Measurements from ENCODE around the gene GAB1.
A peak's percentile ranks its signal among the peaks of the same experiment; 100 is the strongest.

Gene GAB1

DNA sequence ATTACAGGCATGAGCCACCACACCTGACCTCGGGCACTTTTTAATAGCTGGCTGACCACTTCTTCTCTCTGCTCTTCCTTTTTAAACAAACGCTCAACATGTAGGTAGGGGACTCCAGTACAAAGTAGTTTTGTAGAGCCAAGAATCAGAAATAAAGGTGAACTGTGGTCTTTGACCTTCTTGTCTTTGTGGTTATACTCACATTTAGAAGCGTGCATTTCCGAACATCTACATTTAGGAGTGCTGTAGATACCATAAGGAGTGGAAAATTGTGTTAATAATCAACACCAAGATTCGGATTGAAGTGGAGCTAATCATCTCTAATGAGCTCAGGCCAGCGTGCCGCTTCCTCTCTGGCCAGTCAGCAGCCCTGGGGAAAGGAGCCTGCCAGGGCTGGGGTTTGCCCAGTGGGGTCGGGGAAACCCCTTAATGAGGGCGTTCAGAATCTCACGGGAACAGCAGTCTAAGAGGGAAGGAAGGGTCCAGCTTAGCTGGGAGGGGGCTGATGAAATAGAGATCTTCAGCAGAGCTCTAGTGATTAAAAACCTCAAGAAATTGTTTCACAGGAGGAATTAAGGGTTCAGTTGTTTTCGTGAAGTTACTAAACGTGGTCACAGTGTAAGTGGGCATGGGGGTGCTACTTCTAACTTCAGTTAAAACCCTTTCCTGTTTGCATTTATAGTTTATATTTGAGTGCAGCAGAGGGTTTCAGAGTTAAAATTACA, 81.2 kb downstream of the GAB1 start:
- no peak for DNase-seq (ENCODE audit: low read depth)

DNA sequence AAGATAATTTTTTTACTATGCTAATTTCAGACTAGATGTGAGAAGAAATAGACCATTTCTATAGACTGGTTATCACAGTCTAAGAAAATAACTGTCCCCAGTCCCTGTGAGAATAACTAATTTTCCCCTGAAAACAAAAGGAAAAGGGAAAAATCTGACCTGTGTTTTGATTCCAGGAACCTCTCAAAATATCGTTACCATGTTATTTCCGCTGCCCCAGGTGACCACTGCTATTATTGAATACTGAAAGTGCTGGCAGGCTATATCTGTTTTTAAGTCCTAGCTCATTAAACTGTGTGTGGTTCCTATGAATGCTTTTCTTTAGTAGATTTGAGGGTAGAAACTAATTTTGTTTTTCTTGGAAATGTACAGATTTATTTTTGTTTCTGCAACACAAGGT, 83.6 kb downstream of the GAB1 start:
- DNase-seq (ENCODE audit: low read depth) = no peak

DNA sequence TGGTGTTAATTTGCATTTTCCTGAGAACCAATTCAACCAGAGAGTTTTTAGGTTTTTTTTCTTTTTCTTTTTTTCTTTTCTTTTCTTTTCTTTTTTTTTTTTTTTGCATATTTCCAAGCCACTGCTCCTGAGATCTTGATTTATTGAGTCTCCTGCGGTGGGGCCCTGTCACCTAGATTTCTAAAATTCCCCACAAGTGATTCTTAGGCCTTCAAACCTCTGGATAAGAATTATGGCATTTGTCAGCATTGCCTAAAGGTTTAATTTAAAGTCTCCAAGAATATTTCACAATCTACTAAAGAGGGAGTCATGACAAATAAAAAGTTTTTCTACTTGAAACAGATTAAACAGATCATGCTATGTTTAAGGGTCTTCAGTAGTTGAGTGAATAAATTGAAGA, 84.9 kb downstream of the GAB1 start:
- no peak for DNase-seq (ENCODE audit: low read depth)

DNA sequence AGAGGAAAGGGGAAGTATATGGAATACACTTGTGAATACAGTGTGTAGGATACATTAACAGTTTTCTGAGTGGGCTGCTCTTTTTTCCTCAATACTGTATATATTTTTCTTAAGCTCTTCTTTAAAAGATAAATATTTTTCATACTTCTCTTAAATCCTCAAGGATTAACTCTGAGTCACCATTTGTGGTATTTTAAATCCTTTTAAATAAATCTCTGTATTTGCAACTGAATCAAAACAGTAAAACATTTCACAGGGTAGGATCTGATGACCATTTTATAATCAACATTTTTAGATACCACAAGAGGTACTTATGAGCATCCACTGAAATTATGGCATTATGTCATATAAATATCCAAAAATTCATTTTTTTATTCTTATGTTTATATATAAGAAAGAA, 87.6 kb downstream of the GAB1 start:
- DNase-seq (ENCODE audit: low read depth) = peak; percentile 39

- DNase-seq (ENCODE audit: low read depth) = no peak
These were observed 95.0 kb downstream of the GAB1 start for GRCh38 chr4:143431526-143432257.

- no peak for DNase-seq (ENCODE audit: low read depth)
These were observed 95.5 kb downstream of the GAB1 start for GRCh38 chr4:143432258-143432591.

DNA sequence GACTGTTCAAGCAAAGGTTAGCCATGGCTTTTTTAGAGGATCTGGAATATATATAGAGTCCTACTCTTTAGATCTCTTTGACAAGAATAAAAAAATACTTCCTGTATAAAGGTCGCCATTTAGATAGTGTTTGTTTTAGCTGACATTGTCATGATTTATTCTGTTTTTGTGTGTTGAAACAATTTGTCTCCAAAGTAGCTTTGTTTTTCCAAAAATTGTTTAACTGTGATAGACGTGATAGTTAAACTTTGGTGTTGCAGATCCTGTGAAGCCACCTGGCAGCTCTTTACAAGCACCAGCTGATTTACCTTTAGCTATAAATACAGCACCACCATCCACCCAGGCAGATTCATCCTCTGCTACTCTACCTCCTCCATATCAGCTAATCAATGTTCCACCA, 96.6 kb downstream of the GAB1 start:
- no peak for DNase-seq (ENCODE audit: low read depth)

DNA sequence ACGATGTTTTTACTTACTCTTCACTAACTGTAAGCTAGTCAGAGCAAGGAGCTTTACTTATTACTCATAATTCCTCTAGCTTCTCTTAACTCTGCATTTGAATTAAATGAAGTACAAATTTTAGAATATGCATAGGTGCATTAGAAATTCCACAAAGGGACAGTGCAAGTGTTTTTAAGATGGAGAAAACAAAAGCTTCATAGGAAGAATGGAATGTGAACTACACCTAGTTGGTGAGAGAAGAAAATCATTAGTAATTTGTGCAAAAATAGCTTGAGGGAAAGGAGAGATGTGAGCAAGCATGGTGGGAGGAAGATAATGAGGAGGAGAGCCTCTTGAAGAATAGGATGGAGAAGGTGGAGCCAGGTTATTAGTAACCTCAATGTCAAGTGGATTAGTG, 99.3 kb downstream of the GAB1 start:
- no peak for DNase-seq (ENCODE audit: low read depth)

DNA sequence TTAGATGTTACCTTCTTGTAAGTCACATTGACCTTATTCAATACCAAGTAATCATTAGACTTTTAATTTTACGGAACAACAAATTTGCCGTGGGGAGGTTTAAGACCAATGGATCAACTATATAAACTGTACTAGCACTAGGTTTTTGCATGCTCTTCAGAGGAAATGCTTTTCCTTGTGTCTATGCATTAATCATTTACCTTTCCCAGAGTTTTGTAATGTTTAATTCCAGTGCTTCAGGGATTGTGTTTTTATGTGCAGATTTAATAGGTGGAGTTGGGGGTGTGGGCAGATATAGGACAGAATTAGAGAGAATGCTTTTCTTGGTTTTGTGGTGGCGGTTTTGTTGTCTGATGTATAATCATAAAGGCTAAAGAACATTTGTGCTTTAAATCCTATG, 100.8 kb downstream of the GAB1 start:
- DNase-seq (ENCODE audit: low read depth) = no peak

DNA sequence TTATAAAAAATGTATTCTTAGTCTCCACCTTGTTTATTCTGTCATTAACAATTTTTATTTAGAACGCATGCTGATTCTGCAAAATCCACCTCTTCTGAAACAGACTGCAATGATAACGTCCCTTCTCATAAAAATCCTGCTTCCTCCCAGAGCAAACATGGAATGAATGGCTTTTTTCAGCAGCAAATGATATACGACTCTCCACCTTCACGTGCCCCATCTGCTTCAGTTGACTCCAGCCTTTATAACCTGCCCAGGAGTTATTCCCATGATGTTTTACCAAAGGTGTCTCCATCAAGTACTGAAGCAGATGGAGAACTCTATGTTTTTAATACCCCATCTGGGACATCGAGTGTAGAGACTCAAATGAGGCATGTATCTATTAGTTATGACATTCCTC, 101.3 kb downstream of the GAB1 start:
- no peak for DNase-seq (ENCODE audit: low read depth)

DNA sequence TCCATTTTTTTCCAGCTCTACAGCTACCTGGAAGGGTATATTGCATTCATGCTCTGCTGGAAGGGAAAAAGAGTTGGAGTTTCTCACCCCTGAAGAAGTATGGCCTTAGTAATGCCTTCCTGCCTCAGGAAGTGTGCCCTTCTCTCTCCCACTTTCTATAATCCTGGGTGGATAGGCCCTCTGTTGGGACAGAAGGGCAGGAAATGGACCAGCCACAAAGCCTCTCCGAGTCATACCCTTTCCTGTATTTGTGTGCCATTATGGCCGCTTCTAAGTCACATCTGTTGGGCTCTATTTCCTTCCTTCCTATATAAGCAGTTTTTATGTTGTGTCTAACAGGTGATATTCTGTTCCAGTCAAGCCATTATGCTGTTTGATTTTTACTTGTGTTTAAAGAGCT, 102.0 kb downstream of the GAB1 start:
- DNase-seq (ENCODE audit: low read depth) = no peak

- DNase-seq (ENCODE audit: low read depth) = no peak
These were observed 104.4 kb downstream of the GAB1 start for GRCh38 chr4:143441109-143441508.

GRCh38 chr4:143441678-143442077, 105.0 kb downstream of the GAB1 start:
- no peak for DNase-seq (ENCODE audit: low read depth)

DNA sequence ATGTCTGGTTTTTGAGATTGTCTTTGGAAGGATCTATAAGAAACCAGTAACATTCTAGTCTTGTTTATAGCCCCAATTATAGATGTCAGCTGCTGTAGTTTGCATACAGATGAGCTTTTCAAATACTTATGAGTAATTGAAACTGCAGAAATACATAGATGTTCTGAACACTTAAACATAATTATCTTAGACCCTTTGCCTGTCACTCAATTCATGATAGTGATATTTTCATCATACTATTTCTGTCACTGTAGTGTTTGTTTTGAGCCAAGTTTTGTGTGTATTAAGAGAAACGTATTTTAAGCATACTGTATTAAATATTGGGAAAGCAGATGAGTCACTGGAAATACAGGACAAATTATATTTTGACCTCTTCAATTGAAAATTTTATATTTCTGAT, 107.1 kb downstream of the GAB1 start:
- no peak for DNase-seq (ENCODE audit: low read depth)

DNA sequence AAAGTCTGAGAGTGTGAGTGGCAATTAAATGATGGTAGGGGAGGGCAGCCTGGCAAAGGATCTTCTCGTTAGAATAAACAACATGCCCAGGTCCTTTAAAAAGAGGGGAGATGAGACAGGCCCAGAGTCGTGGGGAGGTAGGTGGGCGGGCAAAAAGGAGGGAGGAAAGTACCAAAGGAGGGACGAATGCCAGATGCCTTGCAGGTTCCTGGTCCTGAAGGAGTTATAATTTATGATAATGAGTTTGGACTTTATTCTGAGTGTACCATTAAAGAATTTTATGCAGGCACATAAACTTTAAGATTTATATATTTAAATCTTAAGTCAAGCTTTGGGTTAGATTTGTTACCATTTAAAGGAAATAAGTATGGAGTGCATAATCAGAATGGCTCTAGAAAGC, 114.5 kb downstream of the GAB1 start:
- DNase-seq (ENCODE audit: low read depth) = no peak

DNA sequence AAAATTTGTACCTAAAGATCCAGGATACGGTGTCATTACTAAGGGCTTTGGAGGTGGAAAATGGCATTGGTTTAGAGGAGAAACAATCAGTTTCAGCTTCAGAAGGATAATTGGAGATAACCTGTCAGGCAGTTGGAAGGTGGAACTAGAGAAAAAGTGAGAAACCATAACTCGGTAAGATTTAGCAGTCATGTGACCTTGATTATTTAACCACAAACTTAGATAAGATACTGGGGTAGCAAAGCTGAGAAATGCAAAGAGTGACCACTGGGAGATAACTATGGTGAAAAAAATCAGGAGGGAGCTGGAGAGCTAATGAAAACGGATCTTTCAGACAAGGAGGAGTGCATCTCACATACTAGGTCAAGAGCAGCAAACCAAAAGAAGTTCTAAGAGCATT, 118.5 kb downstream of the GAB1 start:
- no peak for DNase-seq (ENCODE audit: low read depth)

- DNase-seq (ENCODE audit: low read depth) = no peak
These were observed 122.3 kb downstream of the GAB1 start for GRCh38 chr4:143458966-143459365.

GRCh38 chr4:143473334-143474126, 136.9 kb downstream of the GAB1 start:
- DNase-seq (ENCODE audit: low read depth) = no peak

- DNase-seq (ENCODE audit: low read depth) = no peak
These were observed 140.8 kb downstream of the GAB1 start for GRCh38 chr4:143477487-143477886.

DNA sequence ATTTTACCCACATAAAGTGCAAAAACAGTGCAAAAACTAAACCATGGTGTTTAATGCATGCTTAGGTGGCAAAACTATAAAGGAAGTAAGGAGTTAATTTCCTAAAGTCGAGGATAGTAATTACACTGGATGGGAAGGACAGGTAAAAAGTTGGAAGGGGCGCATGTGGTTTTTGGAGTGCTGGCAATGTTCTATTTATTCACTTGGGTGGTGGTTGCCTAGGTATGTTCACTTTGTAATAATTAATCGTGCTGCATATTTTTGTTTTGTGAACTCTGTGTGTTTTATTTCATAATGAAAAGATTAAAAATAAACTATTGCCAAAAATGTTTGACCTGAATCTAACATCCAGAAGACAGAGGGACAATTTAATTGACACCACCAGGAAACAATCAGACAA, 144.7 kb downstream of the GAB1 start:
- no peak for DNase-seq (ENCODE audit: low read depth)

- peak; percentile 17 for DNase-seq (ENCODE audit: low read depth)
These were observed 146.2 kb downstream of the GAB1 start for GRCh38 chr4:143482840-143483239.

- no peak for DNase-seq (ENCODE audit: low read depth)
These were observed 149.6 kb downstream of the GAB1 start for GRCh38 chr4:143486314-143486713.

- DNase-seq (ENCODE audit: low read depth) = no peak
These were observed 152.0 kb downstream of the GAB1 start for GRCh38 chr4:143488687-143489086.
